ENCODE measurements around the gene GDNF. TPM values are rescaled to one million over a fixed set of nuclear protein-coding genes. Genes with fewer than 3 reads are reported as not detected.
"Not testable (repeated sequence)": the region's sequence is repeated elsewhere in the genome, so short reads cannot be mapped to it uniquely, and the experiment has no call there.

GDNF gene
- total RNA-seq, 1 experiment from 2014 or later = 0.40 TPM

GRCh38 chr5:37786416-37786815, 53.4 kb downstream of the GDNF start:
- no peak for DNase-seq (ENCODE audit: low read depth)

GRCh38 chr5:37781409-37781808, 58.4 kb downstream of the GDNF start:
- not testable (repeated sequence) for DNase-seq (ENCODE audit: low read depth)

GRCh38 chr5:37777432-37778130, 62.3 kb downstream of the GDNF start:
- DNase-seq (ENCODE audit: low read depth) = no peak

- no peak for DNase-seq (ENCODE audit: low read depth)
Observed at GRCh38 chr5:37776826-37777225, 63.0 kb downstream of the GDNF start.

GRCh38 chr5:37774912-37775483, 64.8 kb downstream of the GDNF start:
- peak; percentile 68 for DNase-seq (ENCODE audit: low read depth)

GRCh38 chr5:37773809-37774208, 66.0 kb downstream of the GDNF start:
- DNase-seq (ENCODE audit: low read depth) = no peak

GRCh38 chr5:37772255-37772654, 67.6 kb downstream of the GDNF start:
- DNase-seq (ENCODE audit: low read depth) = no peak

- peak; percentile 100 for DNase-seq (ENCODE audit: low read depth)
Observed at GRCh38 chr5:37771731-37772130, 68.1 kb downstream of the GDNF start.

- DNase-seq (ENCODE audit: low read depth) = no peak
Observed at GRCh38 chr5:37771203-37771611, 68.6 kb downstream of the GDNF start.

- no peak for DNase-seq (ENCODE audit: low read depth)
Observed at GRCh38 chr5:37770786-37771185, 69.1 kb downstream of the GDNF start.

GRCh38 chr5:37769840-37770239, 70.0 kb downstream of the GDNF start:
- DNase-seq (ENCODE audit: low read depth) = no peak

- DNase-seq (ENCODE audit: low read depth) = no peak
Observed at GRCh38 chr5:37769108-37769507, 70.7 kb downstream of the GDNF start.

- DNase-seq (ENCODE audit: low read depth) = no peak
Observed at GRCh38 chr5:37768371-37768770, 71.5 kb downstream of the GDNF start.

GRCh38 chr5:37767961-37768360, 71.9 kb downstream of the GDNF start:
- no peak for DNase-seq (ENCODE audit: low read depth)

GRCh38 chr5:37767251-37767650, 72.6 kb downstream of the GDNF start:
- peak; percentile 79 for DNase-seq (ENCODE audit: low read depth)

Measured in LHCN-M2 (cell line).